GM20000 (cell line): ENCODE results near the gene SCAMP1.

ENCODE experiments used
- DNase-seq: peaks from one replicate; pipeline ENCODE4 v3.0.0; 2012; ENCODE audit warnings: low spot score
- TF ChIP-seq, protein P1 (sequence below): IDR thresholded peaks from 2 replicates; pipeline ENCODE4 v1.5.1; 2012; ENCODE audit warnings: mild to moderate bottlenecking, control low read depth; ENCODE audit errors: extremely low read depth, missing control alignments

SCAMP1 gene

DNA sequence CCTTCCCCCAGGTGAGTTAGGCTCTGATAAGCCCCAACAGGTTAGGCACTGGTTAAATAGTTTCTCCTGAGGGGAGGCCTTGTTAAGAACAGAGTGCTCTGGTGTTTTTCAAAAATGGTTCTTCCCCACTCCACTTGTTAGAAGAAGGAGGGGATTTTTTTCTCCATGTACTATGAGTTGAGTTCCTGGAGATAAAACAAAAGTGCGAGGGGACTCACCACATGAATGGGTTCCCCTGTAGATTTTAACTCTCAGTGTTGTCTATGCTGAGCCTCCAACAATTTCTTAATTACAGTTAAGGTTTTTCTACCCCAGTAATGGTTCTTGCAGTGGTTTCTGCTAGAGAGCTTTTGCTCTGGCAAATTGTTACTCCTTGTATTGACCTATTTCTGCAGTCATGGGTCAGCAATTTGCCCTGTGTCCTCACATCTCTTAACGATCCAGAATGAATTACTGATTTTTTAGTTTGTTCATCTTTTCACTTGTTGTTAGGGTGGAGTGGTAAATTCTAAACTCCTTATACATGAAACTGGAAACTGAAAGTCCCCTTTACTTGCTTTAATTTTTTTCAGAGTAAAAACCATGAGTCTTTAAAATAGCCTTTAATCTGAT, 44.4 kb downstream of the SCAMP1 start:
- peak; percentile 13 for DNase-seq
- TF ChIP-seq, protein P1, sequence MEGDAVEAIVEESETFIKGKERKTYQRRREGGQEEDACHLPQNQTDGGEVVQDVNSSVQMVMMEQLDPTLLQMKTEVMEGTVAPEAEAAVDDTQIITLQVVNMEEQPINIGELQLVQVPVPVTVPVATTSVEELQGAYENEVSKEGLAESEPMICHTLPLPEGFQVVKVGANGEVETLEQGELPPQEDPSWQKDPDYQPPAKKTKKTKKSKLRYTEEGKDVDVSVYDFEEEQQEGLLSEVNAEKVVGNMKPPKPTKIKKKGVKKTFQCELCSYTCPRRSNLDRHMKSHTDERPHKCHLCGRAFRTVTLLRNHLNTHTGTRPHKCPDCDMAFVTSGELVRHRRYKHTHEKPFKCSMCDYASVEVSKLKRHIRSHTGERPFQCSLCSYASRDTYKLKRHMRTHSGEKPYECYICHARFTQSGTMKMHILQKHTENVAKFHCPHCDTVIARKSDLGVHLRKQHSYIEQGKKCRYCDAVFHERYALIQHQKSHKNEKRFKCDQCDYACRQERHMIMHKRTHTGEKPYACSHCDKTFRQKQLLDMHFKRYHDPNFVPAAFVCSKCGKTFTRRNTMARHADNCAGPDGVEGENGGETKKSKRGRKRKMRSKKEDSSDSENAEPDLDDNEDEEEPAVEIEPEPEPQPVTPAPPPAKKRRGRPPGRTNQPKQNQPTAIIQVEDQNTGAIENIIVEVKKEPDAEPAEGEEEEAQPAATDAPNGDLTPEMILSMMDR, result no peak

DNA sequence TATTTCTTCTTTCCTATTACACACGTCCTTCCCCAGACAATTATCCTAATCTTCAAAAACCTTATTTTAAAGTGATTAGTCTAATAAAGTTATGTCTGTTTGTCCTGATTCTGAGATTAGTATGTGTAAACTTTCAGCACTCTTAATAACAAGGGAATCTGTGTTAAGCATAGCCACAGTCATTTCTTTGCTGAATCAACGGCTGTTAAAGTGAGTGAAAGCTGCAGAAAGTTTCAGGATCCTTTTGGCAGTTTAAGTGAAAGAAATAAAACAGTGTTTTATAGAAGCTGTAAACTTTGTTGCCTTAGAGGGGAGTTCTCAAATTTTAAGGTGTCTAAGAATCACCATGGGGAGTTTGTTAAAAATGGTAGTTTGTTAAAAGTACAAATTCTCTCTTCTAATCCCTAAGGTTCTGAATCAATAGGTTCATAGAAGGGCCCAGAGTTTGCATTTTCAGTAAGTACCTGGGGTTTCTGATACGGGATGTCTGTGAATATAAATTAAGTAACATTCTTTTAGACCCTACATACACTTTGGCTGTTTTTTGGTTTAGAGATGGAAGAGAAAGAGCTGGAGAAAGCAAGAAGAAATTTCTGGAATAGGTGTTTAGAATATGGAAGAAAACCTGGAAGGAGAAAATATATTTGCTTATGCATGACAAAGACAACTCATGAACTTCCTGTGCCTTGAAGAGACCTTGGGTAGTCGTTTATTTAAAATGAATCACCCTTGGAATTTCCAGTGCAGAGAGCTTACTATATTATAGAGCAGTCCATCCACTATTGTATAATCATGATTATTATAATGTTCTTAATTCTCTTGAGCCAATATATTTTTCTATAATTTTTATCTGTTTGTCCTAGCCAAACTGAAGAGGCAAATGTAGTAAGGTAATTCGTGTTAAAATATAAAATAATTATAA, 45.7 kb downstream of the SCAMP1 start:
- peak; percentile 18 for DNase-seq
- TF ChIP-seq, protein P1, result no peak

DNA sequence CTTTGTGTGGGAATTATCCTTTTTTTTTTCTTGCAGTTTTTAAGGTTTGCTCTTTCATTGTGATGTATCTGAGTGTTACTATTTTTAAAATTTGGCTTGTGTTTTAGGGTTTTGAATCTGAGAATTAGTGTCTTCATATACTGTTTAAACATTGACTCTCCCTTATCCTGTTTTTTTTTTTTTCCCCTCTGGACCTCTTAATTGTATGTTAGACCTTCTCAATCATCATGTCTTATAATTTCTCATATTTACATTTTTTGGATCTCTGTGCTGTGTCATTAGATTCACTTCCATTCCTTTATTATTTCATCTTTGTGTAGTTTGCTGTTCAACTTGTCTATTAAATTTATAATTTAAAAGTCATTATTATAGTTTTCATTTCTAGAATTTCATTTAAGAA, 47.0 kb downstream of the SCAMP1 start:
- TF ChIP-seq, protein P1, result no peak
- no peak for DNase-seq

DNA sequence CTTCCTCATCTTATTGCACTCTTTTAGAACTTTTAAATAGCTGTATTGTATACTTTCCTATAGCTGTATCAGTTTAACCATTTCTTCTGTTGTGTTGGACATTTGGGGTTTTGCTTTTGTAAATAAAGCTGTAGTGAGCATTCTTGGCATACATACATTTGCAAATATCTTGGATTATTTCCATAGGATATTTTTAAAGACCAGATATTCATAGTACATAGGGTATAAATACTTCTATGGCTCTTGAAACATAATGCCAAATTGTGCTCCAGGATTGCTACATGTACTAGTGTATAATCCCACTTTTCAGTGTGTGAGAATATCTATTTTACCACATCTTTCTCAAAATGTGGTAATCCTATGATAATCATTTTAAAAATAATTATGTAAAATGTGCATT, 51.2 kb downstream of the SCAMP1 start:
- DNase-seq, result no peak

DNA sequence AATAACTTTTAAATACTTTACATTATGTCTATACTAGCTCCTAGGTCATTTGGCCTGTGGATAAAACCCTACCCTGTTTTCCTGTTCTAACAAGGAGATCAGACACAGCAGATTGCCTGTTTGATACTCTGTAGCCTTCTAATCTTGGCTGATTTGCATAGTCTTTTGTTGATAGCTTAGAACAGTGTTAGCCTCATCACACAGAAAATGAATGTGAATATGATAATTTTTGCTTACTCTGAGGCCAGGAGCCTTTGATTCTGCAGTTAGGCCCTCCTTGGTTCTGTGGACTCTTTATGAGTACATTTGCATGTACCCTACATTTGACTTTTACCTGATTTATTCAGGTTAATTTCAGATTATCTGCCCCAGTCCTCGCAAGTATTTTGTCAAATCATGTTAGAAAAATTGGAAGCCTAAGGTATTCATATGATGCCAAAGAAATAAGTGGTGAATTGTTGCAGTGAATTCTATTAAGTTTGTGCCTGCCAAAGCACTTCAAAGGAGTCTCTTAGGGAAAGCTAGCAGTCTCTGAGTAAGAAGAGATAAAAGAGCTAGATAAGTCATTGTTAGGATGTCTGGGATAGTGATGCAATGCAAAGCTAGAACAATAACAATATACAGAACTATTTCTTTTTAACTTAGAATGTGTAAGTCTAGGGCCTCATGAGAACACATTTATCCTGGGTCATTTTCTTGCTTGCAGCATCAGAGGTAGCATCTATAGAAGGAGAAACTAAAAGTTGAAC, 56.4 kb downstream of the SCAMP1 start:
- DNase-seq, result no peak
- TF ChIP-seq, protein P1, result no peak

More for the DNA sequence above, 51.2 kb downstream of the SCAMP1 start:
- TF ChIP-seq, protein P1, result no peak

DNA sequence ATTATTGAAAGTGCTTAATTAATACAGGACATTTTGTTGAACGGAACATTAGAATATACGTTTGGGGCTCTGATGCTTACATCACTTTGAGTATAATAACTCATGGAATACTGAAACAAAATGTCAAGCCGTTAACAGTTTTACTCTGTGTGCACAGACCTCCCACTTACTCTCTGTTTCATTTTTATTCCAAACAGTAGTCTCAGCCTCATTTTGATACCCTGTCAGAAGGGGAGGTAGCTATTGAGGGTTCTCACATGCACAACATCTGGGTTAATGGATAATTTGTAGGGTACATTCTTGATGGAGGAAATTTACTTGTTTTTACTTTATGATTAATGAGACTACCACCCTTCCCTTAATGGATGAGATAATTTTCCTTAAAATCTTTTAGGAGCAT, 59.0 kb downstream of the SCAMP1 start:
- DNase-seq, result peak; percentile 25
- TF ChIP-seq, protein P1, result no peak
